Neural progenitor cell (in vitro differentiated cells): Measurements from ENCODE around the gene CLIP4. TPM values are rescaled to one million over a fixed set of nuclear protein-coding genes. Genes with fewer than 3 reads are reported as not detected.

Source experiments
- DNase-seq: peaks from one replicate; pipeline ENCODE4 v3.0.0-alpha.2; 2016; ENCODE audit warnings: low spot score
- H2AFZ ChIP-seq: fragments of 200-600 bp; sonication (generic); replicated peaks from 2 replicates; pipeline ENCODE4 v1.6.1; 2016; ENCODE audit warnings: antibody characterized with exemption
- H3F3A ChIP-seq: fragments of 200-600 bp; sonication (generic); 2 replicates; pipeline ENCODE4 v1.6.1; 2016; ENCODE audit warnings: antibody characterized with exemption, low read depth
- H3K27ac ChIP-seq: fragments of 200-600 bp; sonication (generic); 2 replicates; pipeline ENCODE4 v1.5.1; 2016; ENCODE audit warnings: mild to moderate bottlenecking
- H3K27me3 ChIP-seq: fragments of 200-600 bp; sonication (generic); 2 replicates; pipeline ENCODE4 v1.6.1; 2016; ENCODE audit warnings: mild to moderate bottlenecking, moderate library complexity
- H3K36me3 ChIP-seq: fragments of 200-600 bp; sonication (generic); 2 replicates; pipeline ENCODE4 v1.5.1; 2016
- H3K4me1 ChIP-seq: fragments of 200-600 bp; sonication (generic); 2 replicates; pipeline ENCODE4 v1.6.1; 2016; ENCODE audit warnings: mixed run types
- H3K4me2 ChIP-seq: fragments of 200-600 bp; sonication (generic); 2 replicates; pipeline ENCODE4 v1.6.1; 2016
- H3K4me3 ChIP-seq: fragments of 200-600 bp; sonication (generic); 2 replicates; pipeline ENCODE4 v1.5.1; 2016
- H3K79me2 ChIP-seq: fragments of 200-600 bp; sonication (generic); 2 replicates; pipeline ENCODE4 v1.6.1; 2016; ENCODE audit warnings: low read depth
- H3K9ac ChIP-seq: fragments of 200-600 bp; sonication (generic); 2 replicates; pipeline ENCODE4 v1.6.1; 2016
- H3K9me3 ChIP-seq: fragments of 200-600 bp; sonication (generic); 2 replicates; pipeline ENCODE4 v1.5.1; 2016; ENCODE audit warnings: low read depth
- H4K20me1 ChIP-seq: fragments of 200-600 bp; sonication (generic); 2 replicates; pipeline ENCODE4 v1.6.1; 2016; ENCODE audit warnings: low read depth
- H3K27ac Mint-ChIP-seq: 3 replicates; pipeline ENCODE4 v1.8.0; 2021; ENCODE audit warnings: mixed read lengths
- H3K27me3 Mint-ChIP-seq: 2 replicates; pipeline ENCODE4 v1.8.0; 2022; ENCODE audit warnings: low read depth, mild to moderate bottlenecking, inconsistent platforms, moderate library complexity, mixed read lengths; ENCODE audit not compliant: insufficient read depth
- H3K36me3 Mint-ChIP-seq: 3 replicates; pipeline ENCODE4 v1.8.0; 2021; ENCODE audit warnings: mixed read lengths
- H3K4me1 Mint-ChIP-seq: 3 replicates; pipeline ENCODE4 v1.8.0; 2021; ENCODE audit warnings: mixed read lengths
- H3K4me3 Mint-ChIP-seq: 3 replicates; pipeline ENCODE4 v1.8.0; 2021; ENCODE audit warnings: mild to moderate bottlenecking, moderate library complexity, mixed read lengths
- H3K9me3 Mint-ChIP-seq: 3 replicates; pipeline ENCODE4 v1.8.0; 2020; ENCODE audit warnings: mixed read lengths
- CTCF ChIP-seq: fragments of 200-600 bp; sonication (generic); IDR thresholded peaks from 2 replicates; pipeline ENCODE4 v1.5.1; 2017; ENCODE audit warnings: antibody characterized with exemption, mild to moderate bottlenecking
- EZH2 ChIP-seq: fragments of 200-600 bp; sonication (generic); IDR thresholded peaks from 2 replicates; pipeline ENCODE4 v1.6.1; 2017; ENCODE audit warnings: antibody characterized with exemption, mild to moderate bottlenecking, moderate library complexity
- EZH2phosphoT487 ChIP-seq: fragments of 200-600 bp; sonication (generic); IDR thresholded peaks from 2 replicates; pipeline ENCODE4 v1.6.1; 2017; ENCODE audit warnings: antibody characterized with exemption
- total RNA-seq: library from RNA; depleted of rRNA; stranded (reverse); fragments of >200 nt; gene quantifications from 2 replicates; pipeline ENCODE4 v1.2.3, GENCODE V29; 2015; ENCODE audit warnings: low replicate concordance

The CLIP4 gene
- total RNA-seq, 1 donor from 2014 or later = 2.1 TPM

GRCh38 chr2:29068513-29068912 lies 46.7 kb upstream of the CLIP4 start:
- no peak overlapping the region for H3K4me2 ChIP-seq
- no peak for DNase-seq
- no peak overlapping the region for H3K4me3 ChIP-seq
- H3K27me3 Mint-ChIP-seq = peaks cover 12% of the 10 kb centered on the region
- H3K9me3 Mint-ChIP-seq = no peaks in the 10 kb centered on the region
- no peak overlapping the region for H3K9ac ChIP-seq
- no peaks in the 10 kb centered on the region for H3K9me3 ChIP-seq
- H3K4me1 ChIP-seq = peaks cover 30% of the 10 kb centered on the region
- H3K27me3 ChIP-seq = no peaks in the 10 kb centered on the region
- H3K36me3 ChIP-seq = no peaks in the 10 kb centered on the region
- no peaks in the 10 kb centered on the region for H3K36me3 Mint-ChIP-seq
- peaks cover 44% of the 10 kb centered on the region for H3K4me1 Mint-ChIP-seq
- no peak overlapping the region for H3K27ac ChIP-seq
- no peak overlapping the region for H2AFZ ChIP-seq
- no peaks in the 10 kb centered on the region for H3K79me2 ChIP-seq
- no peak for TF ChIP-seq CTCF
- TF ChIP-seq EZH2 = no peak
- no peak for TF ChIP-seq EZH2phosphoT487
- peaks cover 23% of the 10 kb centered on the region for H3F3A ChIP-seq
- no peak overlapping the region for H3K27ac Mint-ChIP-seq
- H3K4me3 Mint-ChIP-seq = no peak overlapping the region
- H4K20me1 ChIP-seq = peaks cover 4% of the 10 kb centered on the region

- H3K27me3 Mint-ChIP-seq = peaks cover 8% of the 10 kb centered on the region
- Histone ChIP-seq H2AFZ (no peak overlapping the region), H3K27me3 (no peaks in the 10 kb centered on the region), H3K4me1 (peaks cover 27% of the 10 kb centered on the region), H3K4me3 (no peak overlapping the region), H3F3A (peaks cover 3% of the 10 kb centered on the region), H4K20me1 (no peaks in the 10 kb centered on the region), H3K27ac (no peak overlapping the region), H3K9ac (no peak overlapping the region), H3K9me3 (no peaks in the 10 kb centered on the region), H3K79me2 (no peaks in the 10 kb centered on the region), H3K36me3 (no peaks in the 10 kb centered on the region), H3K4me2 (no peak overlapping the region)
- DNase-seq = no peak
- no peak overlapping the region for H3K4me3 Mint-ChIP-seq
- H3K36me3 Mint-ChIP-seq = no peaks in the 10 kb centered on the region
- H3K27ac Mint-ChIP-seq = peak overlapping the region; percentile 90
- peaks cover 45% of the 10 kb centered on the region for H3K4me1 Mint-ChIP-seq
- no peaks in the 10 kb centered on the region for H3K9me3 Mint-ChIP-seq
- no peak for TF ChIP-seq EZH2
- no peak for TF ChIP-seq CTCF
- TF ChIP-seq EZH2phosphoT487 = no peak
Measured at GRCh38 chr2:29070526-29070925, 44.7 kb upstream of the CLIP4 start.

- Histone ChIP-seq H3K9me3 (no peaks in the 10 kb centered on the region), H3K27me3 (no peaks in the 10 kb centered on the region), H3K79me2 (no peaks in the 10 kb centered on the region), H2AFZ (no peak overlapping the region), H3K4me1 (peaks cover 28% of the 10 kb centered on the region), H3K9ac (no peak overlapping the region), H3K36me3 (no peaks in the 10 kb centered on the region), H4K20me1 (no peaks in the 10 kb centered on the region), H3K4me3 (no peak overlapping the region), H3F3A (no peaks in the 10 kb centered on the region), H3K27ac (no peak overlapping the region), H3K4me2 (no peak overlapping the region)
- H3K36me3 Mint-ChIP-seq = no peaks in the 10 kb centered on the region
- no peaks in the 10 kb centered on the region for H3K9me3 Mint-ChIP-seq
- H3K27ac Mint-ChIP-seq = peak overlapping the region; percentile 90
- H3K27me3 Mint-ChIP-seq = peaks cover 8% of the 10 kb centered on the region
- TF ChIP-seq EZH2phosphoT487 (no peak), EZH2 (no peak), CTCF (no peak)
- peaks cover 53% of the 10 kb centered on the region for H3K4me1 Mint-ChIP-seq
- no peak for DNase-seq
- no peak overlapping the region for H3K4me3 Mint-ChIP-seq
Measured at GRCh38 chr2:29071032-29071975, 43.9 kb upstream of the CLIP4 start.
